Stimulated activated CD8-positive, alpha-beta memory T cell treated with anti-CD3 and anti-CD28 coated beads, Interleukin-15, amount 100 ng/mL, for 4 hours (primary cell): ENCODE data around the gene LANCL1.

ENCODE experiments used
- DNase-seq, 2 donors: peaks; one replicate each; pipeline ENCODE4 v3.0.0-alpha.2; 2020; ENCODE audit warnings: low read depth in 2 of 2

The LANCL1 gene, protein sequence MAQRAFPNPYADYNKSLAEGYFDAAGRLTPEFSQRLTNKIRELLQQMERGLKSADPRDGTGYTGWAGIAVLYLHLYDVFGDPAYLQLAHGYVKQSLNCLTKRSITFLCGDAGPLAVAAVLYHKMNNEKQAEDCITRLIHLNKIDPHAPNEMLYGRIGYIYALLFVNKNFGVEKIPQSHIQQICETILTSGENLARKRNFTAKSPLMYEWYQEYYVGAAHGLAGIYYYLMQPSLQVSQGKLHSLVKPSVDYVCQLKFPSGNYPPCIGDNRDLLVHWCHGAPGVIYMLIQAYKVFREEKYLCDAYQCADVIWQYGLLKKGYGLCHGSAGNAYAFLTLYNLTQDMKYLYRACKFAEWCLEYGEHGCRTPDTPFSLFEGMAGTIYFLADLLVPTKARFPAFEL

GRCh38 chr2:210476194-210477128 lies at the start of gene LANCL1:
TSS of gene LANCL1 (minus strand) at chr2:210476759. CDS start at chr2:210476396, 363 bp downstream.
- peak; percentile 60 to 65 for DNase-seq

DNA sequence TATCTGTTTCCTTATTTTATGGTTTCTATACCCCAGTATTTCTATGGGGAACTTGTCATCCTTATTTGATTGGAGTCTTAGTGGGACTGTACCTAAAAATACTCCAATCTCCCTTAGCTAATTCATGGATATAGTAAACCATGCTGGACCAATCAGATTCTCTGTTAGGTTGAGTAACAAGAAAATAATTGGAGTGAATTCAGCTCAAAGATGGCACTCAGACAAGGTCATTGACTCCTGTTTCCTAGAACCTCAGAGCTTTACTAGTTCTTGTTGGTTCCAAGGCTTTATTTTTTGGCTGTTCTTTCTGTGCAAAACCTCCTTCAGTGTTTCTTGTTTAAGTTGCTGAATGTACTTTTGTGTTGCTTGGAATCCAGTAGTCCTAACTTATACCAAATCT lies 48.0 kb upstream of the LANCL1 start:
- DNase-seq, result no peak

- DNase-seq, result no peak
These were observed 47.2 kb upstream of the LANCL1 start for GRCh38 chr2:210523650-210524289.

DNA sequence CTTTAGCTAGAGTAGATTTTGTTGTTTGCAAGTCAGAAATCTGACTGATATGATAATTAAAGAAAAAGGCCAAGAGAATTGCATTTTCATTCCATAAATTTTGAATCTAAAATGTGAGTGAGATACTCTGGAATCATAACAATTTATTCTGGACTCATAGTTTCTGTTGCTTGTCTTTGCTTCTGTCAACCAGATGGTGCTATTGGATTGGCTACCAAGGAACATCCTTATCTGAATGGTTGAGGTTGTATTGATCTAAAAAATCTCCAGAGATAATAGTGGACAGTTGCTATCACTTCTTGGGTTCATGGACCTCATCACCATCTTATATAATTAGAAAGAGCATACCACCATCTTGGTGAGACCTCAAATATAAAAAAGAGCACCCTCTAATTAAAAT lies 45.8 kb upstream of the LANCL1 start:
- DNase-seq, result no peak

GRCh38 chr2:210519594-210519993 lies 43.0 kb upstream of the LANCL1 start:
- DNase-seq, result no peak

- no peak for DNase-seq
These were observed 40.7 kb upstream of the LANCL1 start for GRCh38 chr2:210517264-210517663.

DNA sequence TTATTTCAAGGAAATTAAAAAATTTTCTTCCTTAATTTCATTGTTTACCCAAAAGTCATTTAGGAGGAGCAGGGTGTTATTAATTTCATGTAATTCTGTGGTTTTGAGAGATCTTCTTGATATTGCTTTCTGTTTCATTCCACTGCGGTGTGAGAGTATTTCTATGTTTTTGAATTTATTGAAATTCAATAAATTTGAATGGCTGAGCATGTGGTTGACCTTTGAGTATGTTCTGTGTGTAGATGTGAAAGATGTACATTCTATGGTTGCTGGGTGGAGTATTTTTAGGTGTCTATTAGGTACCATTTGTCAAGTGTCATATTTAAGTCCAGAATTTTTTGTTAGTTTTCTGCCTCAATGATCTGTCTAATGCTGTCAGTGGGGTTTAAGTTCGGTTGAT lies 39.4 kb upstream of the LANCL1 start:
- DNase-seq, result no peak

GRCh38 chr2:210503725-210504191 lies 27.2 kb upstream of the LANCL1 start:
- DNase-seq, result no peak

GRCh38 chr2:210503001-210503623 lies 26.6 kb upstream of the LANCL1 start:
- DNase-seq, result peak in 1 of 2 donors; percentile 1

DNA sequence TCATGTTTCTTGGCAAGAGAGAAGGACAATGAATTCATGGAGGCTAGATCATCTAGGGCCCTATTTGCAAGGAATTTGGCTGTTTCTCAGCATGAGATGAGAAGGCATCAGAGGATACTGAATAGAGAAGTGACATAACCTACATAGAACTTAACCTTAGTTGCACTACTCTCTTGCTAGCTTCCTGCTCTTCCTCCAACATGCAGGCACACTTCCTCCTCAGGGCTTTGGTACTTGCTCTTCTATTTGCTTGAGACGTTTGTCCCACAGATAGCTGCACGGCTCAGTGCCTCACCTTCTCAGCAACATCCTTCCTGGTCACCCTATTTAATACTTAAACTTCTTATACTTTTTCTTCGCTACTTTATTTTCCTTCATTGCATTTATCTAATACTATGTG lies 20.0 kb upstream of the LANCL1 start:
- no peak for DNase-seq

GRCh38 chr2:210493528-210493927 lies 17.0 kb upstream of the LANCL1 start:
- no peak for DNase-seq

GRCh38 chr2:210481601-210482175 lies 5.1 kb upstream of the LANCL1 start:
- no peak for DNase-seq

GRCh38 chr2:210480764-210481163 lies 4.2 kb upstream of the LANCL1 start:
- DNase-seq, result no peak

GRCh38 chr2:210480079-210480478 lies 3.5 kb upstream of the LANCL1 start:
- no peak for DNase-seq

DNA sequence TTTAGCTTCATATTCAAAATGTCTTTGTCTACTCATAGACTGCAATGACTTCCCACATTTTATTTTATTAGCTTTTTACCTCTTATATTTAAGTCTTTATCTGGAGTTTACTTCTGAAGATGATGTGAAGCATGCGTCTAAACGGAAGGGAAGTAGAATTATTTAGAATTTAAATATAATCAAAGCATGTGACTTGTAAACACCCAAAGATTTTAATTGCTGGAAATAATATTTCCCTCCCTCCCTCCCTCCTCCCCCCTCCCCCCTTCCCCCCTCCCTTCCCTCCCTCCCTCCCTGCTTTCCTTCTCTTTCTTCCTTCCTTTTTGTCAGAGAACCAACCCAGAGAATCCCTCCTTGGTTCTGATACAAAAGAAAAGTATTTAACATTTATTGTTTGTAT lies 2.1 kb upstream of the LANCL1 start:
- no peak for DNase-seq

DNA sequence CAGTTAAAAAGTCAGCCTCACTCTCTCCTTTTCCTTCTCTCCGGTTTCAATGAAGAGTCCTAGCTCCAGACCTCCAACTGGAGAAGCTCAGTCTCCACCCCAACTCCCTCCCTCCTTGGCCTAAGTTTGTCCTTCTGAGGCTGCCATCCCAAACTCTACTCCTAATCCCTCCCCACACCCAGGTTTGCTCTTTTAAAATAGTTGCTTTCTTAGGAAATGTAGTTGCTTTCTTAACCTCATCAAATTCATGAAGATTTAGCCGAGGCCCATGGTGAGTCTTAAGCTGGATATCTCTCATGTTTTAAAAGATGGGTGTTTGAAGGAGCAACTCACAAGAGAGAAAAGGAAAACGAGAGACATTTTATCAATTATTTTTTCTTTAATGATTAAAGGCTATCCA lies 937 bp upstream of the LANCL1 start:
- DNase-seq, result no peak

- DNase-seq, result no peak
These were observed 853 bp downstream of the LANCL1 start for GRCh38 chr2:210475706-210476105.

GRCh38 chr2:210474776-210475175 lies 1.8 kb downstream of the LANCL1 start:
- no peak for DNase-seq

DNA sequence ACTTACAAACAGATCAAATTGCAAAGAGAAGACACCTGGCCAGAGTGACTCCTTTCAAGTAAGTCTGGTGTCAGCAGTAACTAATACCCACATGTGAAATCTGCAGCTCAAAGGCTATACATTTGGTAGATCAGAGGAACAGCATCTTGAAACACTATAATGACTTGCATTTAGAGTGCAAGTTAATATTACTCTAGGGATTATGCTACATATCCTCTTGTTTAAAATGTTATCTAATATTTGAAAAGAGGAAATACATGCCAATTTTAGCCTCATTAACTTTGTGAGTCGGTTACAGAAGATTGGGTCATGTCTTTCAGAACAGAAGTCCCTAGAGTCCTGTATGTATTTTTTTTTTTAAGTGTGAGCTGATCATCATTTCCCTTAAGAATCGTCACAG lies 15.2 kb downstream of the LANCL1 start:
- no peak for DNase-seq

DNA sequence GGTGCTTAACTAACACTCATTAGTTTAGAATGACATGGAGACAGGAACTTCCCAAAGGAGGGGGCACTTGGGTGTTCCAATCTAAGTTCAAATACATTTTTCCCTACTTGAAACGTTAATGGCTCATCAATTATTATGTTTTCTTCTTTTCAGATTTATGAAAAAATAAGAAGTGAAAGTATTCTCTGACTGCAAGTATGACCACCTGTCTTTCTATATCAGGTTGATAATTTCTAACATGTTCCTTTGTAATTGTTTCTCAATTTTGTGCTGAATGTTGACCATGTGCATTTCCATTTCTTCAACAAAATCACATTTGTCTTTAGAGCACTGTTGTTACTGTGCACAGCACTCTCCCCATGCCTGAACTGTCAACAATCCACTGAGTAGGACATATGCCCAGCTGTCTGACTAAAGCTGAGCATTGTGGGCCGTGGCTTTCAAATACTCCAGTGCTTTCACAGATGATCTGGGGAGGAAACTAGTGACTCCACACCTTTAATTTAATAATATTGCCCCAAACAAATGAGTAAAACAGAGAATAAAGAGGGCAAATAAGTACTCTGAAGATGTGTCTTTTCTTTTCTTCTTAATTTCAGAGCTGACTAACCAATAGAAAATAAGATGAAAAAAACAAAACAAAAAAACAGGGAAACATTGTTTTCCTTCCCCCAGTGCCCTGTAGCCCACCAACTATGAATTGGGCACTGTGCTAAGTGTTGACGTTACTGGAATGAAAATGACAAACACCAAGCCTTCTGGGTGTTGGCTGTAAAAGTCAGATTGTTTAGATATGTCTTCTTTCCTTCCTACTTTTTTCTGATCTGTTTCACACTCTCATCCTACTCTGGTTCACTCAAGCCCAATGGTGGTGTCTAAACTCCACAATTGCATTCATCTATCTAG lies 16.0 kb downstream of the LANCL1 start:
- no peak for DNase-seq
